Measurements from ENCODE around the gene SNX9.

The SNX9 gene

GRCh38 chr6:157895585-157895984 lies 72.5 kb downstream of the SNX9 start:
- no peak overlapping the region for H2AFZ ChIP-seq (ENCODE audit: low read depth, low read length)
- no peak overlapping the region for H2BK12ac ChIP-seq (ENCODE audit: low read length in 2 of 2)
- peaks cover 27 to 92% of the 10 kb centered on the region in 2 experiments for H3K36me3 ChIP-seq (ENCODE audit: control insufficient read depth in 1 of 2, insufficient read depth in 2 of 2, low read depth in 1 of 2, low read length in 2 of 2)
- no peak overlapping the region for H3K27ac ChIP-seq (ENCODE audit: low read length, poor library complexity, severe bottlenecking)
- 100% methylated on average over 2 of the region's 3 CpGs for WGBS
- no peak for DNase-seq
- no peak overlapping the region for H2BK5ac ChIP-seq (ENCODE audit: low read depth, low read length, poor library complexity, severe bottlenecking)
- peaks cover 35% of the 10 kb centered on the region for H3K79me1 ChIP-seq (replicated peaks; ENCODE audit: low read length, poor library complexity, severe bottlenecking)
- H3K4me3 ChIP-seq (ENCODE audit: insufficient read depth in 1 of 2, low read depth in 1 of 2, low read length in 2 of 2), result no peak overlapping the region
- no peak overlapping the region for H3K23ac ChIP-seq (ENCODE audit: low read length in 2 of 2)
- no peak overlapping the region for H3K9ac ChIP-seq (ENCODE audit: low read length)
- no peaks in the 10 kb centered on the region for H3K9me3 ChIP-seq (ENCODE audit: control insufficient read depth, low read length)
- H4K8ac ChIP-seq (ENCODE audit: low read length), result no peak overlapping the region
- H3K4ac ChIP-seq (ENCODE audit: low read depth in 1 of 2, low read length in 2 of 2), result no peak overlapping the region
- H2AK5ac ChIP-seq (ENCODE audit: low read length, severe bottlenecking), result no peak overlapping the region
- H4K91ac ChIP-seq (ENCODE audit: low read length), result no peak overlapping the region
- no peak overlapping the region for H2BK15ac ChIP-seq (ENCODE audit: low read depth, poor library complexity, severe bottlenecking)
- no peak overlapping the region for H2BK120ac ChIP-seq (ENCODE audit: low read depth, low read length)
- no peak overlapping the region for H3K18ac ChIP-seq (ENCODE audit: low read depth in 1 of 2, low read length in 2 of 2)
- H3K27me3 ChIP-seq (ENCODE audit: control insufficient read depth in 1 of 2, insufficient read depth in 1 of 2, low read length in 2 of 2), result no peaks in the 10 kb centered on the region
- H3K14ac ChIP-seq (ENCODE audit: low read length in 2 of 2), result no peak overlapping the region
- H3K4me2 ChIP-seq (ENCODE audit: low read length, poor library complexity, severe bottlenecking), result no peak overlapping the region
- peaks cover 2% of the 10 kb centered on the region for H3K4me1 ChIP-seq (ENCODE audit: control insufficient read depth, insufficient read depth, low read depth, low read length)

DNA sequence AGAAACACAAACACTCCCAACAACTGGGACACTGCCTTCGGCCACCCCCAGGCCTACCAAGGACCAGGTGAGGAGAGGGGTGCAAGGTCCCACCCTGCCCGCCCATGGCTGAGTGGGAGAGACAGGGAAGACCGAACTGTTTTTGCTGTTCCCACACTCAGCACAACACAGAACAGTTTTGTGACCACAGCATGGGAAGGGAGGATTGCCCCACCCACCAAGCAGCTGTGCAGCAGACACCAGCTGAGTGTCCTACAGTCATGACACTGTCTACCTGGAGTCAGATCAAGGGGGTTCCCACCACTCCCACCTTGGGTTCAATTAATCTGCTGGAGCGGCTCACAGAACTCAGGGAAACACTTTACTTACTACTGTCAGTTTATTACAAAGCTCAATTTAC lies 73.9 kb downstream of the SNX9 start:
- H3K4ac ChIP-seq (ENCODE audit: low read depth in 1 of 2, low read length in 2 of 2), result no peak overlapping the region
- no peak overlapping the region for H3K18ac ChIP-seq (ENCODE audit: low read depth in 1 of 2, low read length in 2 of 2)
- WGBS, result 100% methylated on average over 3 of the region's 4 CpGs
- no peak overlapping the region for H3K9ac ChIP-seq (ENCODE audit: low read length)
- H3K27ac ChIP-seq (ENCODE audit: low read length, poor library complexity, severe bottlenecking), result no peak overlapping the region
- no peak overlapping the region for H3K23ac ChIP-seq (ENCODE audit: low read length in 2 of 2)
- H2BK5ac ChIP-seq (ENCODE audit: low read depth, low read length, poor library complexity, severe bottlenecking), result no peak overlapping the region
- no peak overlapping the region for H2BK120ac ChIP-seq (ENCODE audit: low read depth, low read length)
- no peak overlapping the region for H2AK5ac ChIP-seq (ENCODE audit: low read length, severe bottlenecking)
- no peak overlapping the region for H2BK15ac ChIP-seq (ENCODE audit: low read depth, poor library complexity, severe bottlenecking)
- no peak for DNase-seq
- H3K79me1 ChIP-seq (replicated peaks; ENCODE audit: low read length, poor library complexity, severe bottlenecking), result peaks cover 32% of the 10 kb centered on the region
- H4K91ac ChIP-seq (ENCODE audit: low read length), result no peak overlapping the region
- H2BK12ac ChIP-seq (ENCODE audit: low read length in 2 of 2), result no peak overlapping the region
- H3K4me2 ChIP-seq (ENCODE audit: low read length, poor library complexity, severe bottlenecking), result no peak overlapping the region
- H3K27me3 ChIP-seq (ENCODE audit: control insufficient read depth in 1 of 2, insufficient read depth in 1 of 2, low read length in 2 of 2), result no peaks in the 10 kb centered on the region
- H4K8ac ChIP-seq (ENCODE audit: low read length), result no peak overlapping the region
- H3K14ac ChIP-seq (ENCODE audit: low read length in 2 of 2), result no peak overlapping the region
- peaks cover 27 to 92% of the 10 kb centered on the region in 2 experiments for H3K36me3 ChIP-seq (ENCODE audit: control insufficient read depth in 1 of 2, insufficient read depth in 2 of 2, low read depth in 1 of 2, low read length in 2 of 2)
- H3K9me3 ChIP-seq (ENCODE audit: control insufficient read depth, low read length), result no peaks in the 10 kb centered on the region
- no peak overlapping the region for H2AFZ ChIP-seq (ENCODE audit: low read depth, low read length)
- no peak overlapping the region for H3K4me3 ChIP-seq (ENCODE audit: insufficient read depth in 1 of 2, low read depth in 1 of 2, low read length in 2 of 2)
- peaks cover 2% of the 10 kb centered on the region for H3K4me1 ChIP-seq (ENCODE audit: control insufficient read depth, insufficient read depth, low read depth, low read length)

DNA sequence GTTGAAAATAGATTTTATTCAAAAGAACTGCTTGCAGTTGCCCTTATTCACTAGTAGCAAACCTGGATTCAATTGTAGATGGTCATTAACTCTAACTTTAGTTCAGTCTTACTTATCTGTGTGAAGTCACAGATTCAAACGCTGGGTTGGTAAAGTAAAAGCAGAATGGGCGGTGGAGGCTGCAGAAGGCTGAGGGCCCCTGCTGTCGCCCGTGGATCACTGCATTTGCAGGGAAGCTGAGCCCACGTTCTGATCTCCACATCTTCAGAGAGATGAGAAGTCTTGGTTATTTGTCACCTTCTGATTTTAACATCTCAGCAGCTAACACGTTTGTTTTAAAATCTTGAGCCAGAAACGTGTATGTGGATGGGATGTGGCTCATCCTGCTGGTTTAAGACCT lies 75.1 kb downstream of the SNX9 start:
- H3K27ac ChIP-seq (ENCODE audit: low read length, poor library complexity, severe bottlenecking), result no peak overlapping the region
- no peak overlapping the region for H2BK12ac ChIP-seq (ENCODE audit: low read length in 2 of 2)
- H3K4me2 ChIP-seq (ENCODE audit: low read length, poor library complexity, severe bottlenecking), result no peak overlapping the region
- no peak overlapping the region for H2BK15ac ChIP-seq (ENCODE audit: low read depth, poor library complexity, severe bottlenecking)
- H3K9ac ChIP-seq (ENCODE audit: low read length), result peak overlapping the region; percentile 26
- H3K18ac ChIP-seq (ENCODE audit: low read depth in 1 of 2, low read length in 2 of 2), result no peak overlapping the region
- H4K91ac ChIP-seq (ENCODE audit: low read length), result no peak overlapping the region
- H3K4me1 ChIP-seq (ENCODE audit: control insufficient read depth, insufficient read depth, low read depth, low read length), result peaks cover 2% of the 10 kb centered on the region
- H3K36me3 ChIP-seq (ENCODE audit: control insufficient read depth in 1 of 2, insufficient read depth in 2 of 2, low read depth in 1 of 2, low read length in 2 of 2), result peaks cover 29 to 92% of the 10 kb centered on the region in 2 experiments
- H3K27me3 ChIP-seq (ENCODE audit: control insufficient read depth in 1 of 2, insufficient read depth in 1 of 2, low read length in 2 of 2), result no peaks in the 10 kb centered on the region
- H3K23ac ChIP-seq (ENCODE audit: low read length in 2 of 2), result no peak overlapping the region
- no peak overlapping the region for H3K14ac ChIP-seq (ENCODE audit: low read length in 2 of 2)
- H3K79me1 ChIP-seq (replicated peaks; ENCODE audit: low read length, poor library complexity, severe bottlenecking), result peaks cover 27% of the 10 kb centered on the region
- 87% methylated on average over 7 of the region's 7 CpGs for WGBS
- no peak overlapping the region for H2AFZ ChIP-seq (ENCODE audit: low read depth, low read length)
- no peak overlapping the region for H4K8ac ChIP-seq (ENCODE audit: low read length)
- no peak overlapping the region for H3K4me3 ChIP-seq (ENCODE audit: insufficient read depth in 1 of 2, low read depth in 1 of 2, low read length in 2 of 2)
- DNase-seq, result no peak
- no peak overlapping the region for H2BK5ac ChIP-seq (ENCODE audit: low read depth, low read length, poor library complexity, severe bottlenecking)
- H2AK5ac ChIP-seq (ENCODE audit: low read length, severe bottlenecking), result no peak overlapping the region
- H3K4ac ChIP-seq (ENCODE audit: low read depth in 1 of 2, low read length in 2 of 2), result no peak overlapping the region
- H3K9me3 ChIP-seq (ENCODE audit: control insufficient read depth, low read length), result no peaks in the 10 kb centered on the region
- no peak overlapping the region for H2BK120ac ChIP-seq (ENCODE audit: low read depth, low read length)

DNA sequence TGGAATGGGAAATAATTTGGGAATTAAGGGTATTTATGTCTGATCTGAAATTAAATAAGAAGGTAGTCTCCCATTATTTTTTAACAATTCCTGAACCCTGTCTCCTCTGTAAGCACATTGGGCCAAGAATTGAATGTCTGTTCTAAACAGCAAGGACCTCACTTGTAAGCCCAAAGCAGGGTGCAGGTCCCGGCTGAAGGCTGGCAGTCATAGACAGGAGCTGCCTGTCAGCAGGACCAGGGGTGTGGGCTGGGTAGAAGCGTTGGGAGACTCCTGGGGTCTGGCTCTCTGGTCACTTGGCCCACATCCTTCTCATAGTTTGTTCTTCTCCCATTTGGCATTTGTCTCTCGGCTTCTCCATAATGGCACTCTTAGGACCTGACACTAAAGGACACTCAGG lies 75.6 kb downstream of the SNX9 start:
- Histone ChIP-seq H2BK120ac (ENCODE audit: low read depth, low read length) (no peak overlapping the region), H2BK5ac (ENCODE audit: low read depth, low read length, poor library complexity, severe bottlenecking) (no peak overlapping the region), H3K36me3 (ENCODE audit: control insufficient read depth in 1 of 2, insufficient read depth in 2 of 2, low read depth in 1 of 2, low read length in 2 of 2) (peaks cover 29 to 92% of the 10 kb centered on the region in 2 experiments), H3K4me2 (ENCODE audit: low read length, poor library complexity, severe bottlenecking) (no peak overlapping the region), H4K8ac (ENCODE audit: low read length) (no peak overlapping the region), H3K27ac (ENCODE audit: low read length, poor library complexity, severe bottlenecking) (no peak overlapping the region), H2AFZ (ENCODE audit: low read depth, low read length) (no peak overlapping the region), H3K23ac (ENCODE audit: low read length in 2 of 2) (no peak overlapping the region), H3K14ac (ENCODE audit: low read length in 2 of 2) (no peak overlapping the region), H3K9me3 (ENCODE audit: control insufficient read depth, low read length) (no peaks in the 10 kb centered on the region), H3K27me3 (ENCODE audit: control insufficient read depth in 1 of 2, insufficient read depth in 1 of 2, low read length in 2 of 2) (no peaks in the 10 kb centered on the region), H3K9ac (ENCODE audit: low read length) (peak overlapping the region; percentile 26), H4K91ac (ENCODE audit: low read length) (no peak overlapping the region), H3K18ac (ENCODE audit: low read depth in 1 of 2, low read length in 2 of 2) (no peak overlapping the region), H2BK15ac (ENCODE audit: low read depth, poor library complexity, severe bottlenecking) (no peak overlapping the region), H2AK5ac (ENCODE audit: low read length, severe bottlenecking) (no peak overlapping the region), H3K4me1 (ENCODE audit: control insufficient read depth, insufficient read depth, low read depth, low read length) (peaks cover 2% of the 10 kb centered on the region), H3K4ac (ENCODE audit: low read depth in 1 of 2, low read length in 2 of 2) (no peak overlapping the region), H3K79me1 (replicated peaks; ENCODE audit: low read length, poor library complexity, severe bottlenecking) (peaks cover 29% of the 10 kb centered on the region), H3K4me3 (ENCODE audit: insufficient read depth in 1 of 2, low read depth in 1 of 2, low read length in 2 of 2) (no peak overlapping the region), H2BK12ac (ENCODE audit: low read length in 2 of 2) (no peak overlapping the region)
- DNase-seq, result no peak
- 98% methylated on average over 3 of the region's 3 CpGs for WGBS
